ENCODE data around the gene NDUFB11.

DNA sequence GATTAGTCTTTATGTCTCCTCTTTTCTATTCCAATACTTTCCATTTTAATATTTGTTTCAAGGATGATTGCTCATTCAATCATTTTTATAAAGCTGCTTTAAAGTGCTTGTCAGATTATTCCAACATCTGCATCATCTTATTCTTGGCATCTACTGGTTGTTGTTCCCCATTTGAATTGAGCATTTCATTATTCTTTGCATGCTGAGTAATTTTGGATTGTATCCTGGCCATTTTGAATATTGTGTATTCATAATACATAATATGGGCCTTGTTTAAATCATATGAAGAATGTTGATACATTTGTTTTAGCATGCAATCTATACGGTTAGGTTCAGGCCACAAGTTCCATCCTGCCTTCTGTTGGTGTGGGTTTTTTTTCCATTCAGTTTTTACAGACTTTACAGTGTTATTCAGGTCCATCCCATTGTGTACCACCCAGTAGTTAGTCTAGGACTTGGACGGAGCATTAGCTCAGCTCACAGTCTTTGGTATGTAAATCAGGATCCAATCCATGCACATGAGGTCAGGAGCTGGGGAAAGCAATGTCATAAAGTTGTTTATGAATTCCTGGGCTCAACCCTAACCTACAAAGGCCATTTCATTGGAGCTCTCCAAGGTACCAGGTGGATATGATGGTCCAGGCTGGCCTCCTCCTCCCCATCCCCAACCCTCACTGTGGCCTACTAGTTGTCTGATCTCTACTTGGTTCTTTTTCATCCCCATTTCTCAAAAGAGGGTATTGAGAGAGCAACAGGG lies 46.0 kb downstream of the NDUFB11 start:
- TF ChIP-seq, protein P1, sequence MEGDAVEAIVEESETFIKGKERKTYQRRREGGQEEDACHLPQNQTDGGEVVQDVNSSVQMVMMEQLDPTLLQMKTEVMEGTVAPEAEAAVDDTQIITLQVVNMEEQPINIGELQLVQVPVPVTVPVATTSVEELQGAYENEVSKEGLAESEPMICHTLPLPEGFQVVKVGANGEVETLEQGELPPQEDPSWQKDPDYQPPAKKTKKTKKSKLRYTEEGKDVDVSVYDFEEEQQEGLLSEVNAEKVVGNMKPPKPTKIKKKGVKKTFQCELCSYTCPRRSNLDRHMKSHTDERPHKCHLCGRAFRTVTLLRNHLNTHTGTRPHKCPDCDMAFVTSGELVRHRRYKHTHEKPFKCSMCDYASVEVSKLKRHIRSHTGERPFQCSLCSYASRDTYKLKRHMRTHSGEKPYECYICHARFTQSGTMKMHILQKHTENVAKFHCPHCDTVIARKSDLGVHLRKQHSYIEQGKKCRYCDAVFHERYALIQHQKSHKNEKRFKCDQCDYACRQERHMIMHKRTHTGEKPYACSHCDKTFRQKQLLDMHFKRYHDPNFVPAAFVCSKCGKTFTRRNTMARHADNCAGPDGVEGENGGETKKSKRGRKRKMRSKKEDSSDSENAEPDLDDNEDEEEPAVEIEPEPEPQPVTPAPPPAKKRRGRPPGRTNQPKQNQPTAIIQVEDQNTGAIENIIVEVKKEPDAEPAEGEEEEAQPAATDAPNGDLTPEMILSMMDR (IDR thresholded peaks at IDR 0.05): no peak
- TF ChIP-seq POLR2A (IDR thresholded peaks at IDR 0.05): no peak

All from lower leg skin (tissue), 3 donors.